PC-3 (cell line): ENCODE measurements around the gene CAMK1D. TPM values are rescaled to one million over a fixed set of nuclear protein-coding genes. Genes with fewer than 3 reads are reported as not detected.

ENCODE experiments used
- ATAC-seq: fragments of 200-7000 bp; cut with Tn5 transposase; 2 replicates; pipeline ENCODE4 v1.9.1; 2020; ENCODE audit warnings: mild to moderate bottlenecking, moderate library complexity
- BruUV-seq: library from RNA; stranded (reverse); fragments of 400-500 nt; replicated peaks from 2 replicates; lab custom pipeline; 2021; lab: Mats Ljungman, UMichigan
- CTCF ChIA-PET: fragments of 300-600 bp; sonication (Branson Sonifier 250); formaldehyde crosslinking; loops from one replicate; lab custom pipeline; 2022; ENCODE audit warnings: antibody characterized with exemption; lab: Charles Lee
- POLR2A ChIA-PET: fragments of 300-600 bp; sonication (Branson Sonifier 250); formaldehyde crosslinking; loops from one replicate; lab custom pipeline; 2022; ENCODE audit warnings: antibody characterized with exemption; ENCODE audit not compliant: unreplicated experiment; lab: Charles Lee
- DNase-seq: peaks from one replicate; pipeline ENCODE4 v3.0.0-alpha.2; 2015
- H2AFZ ChIP-seq: fragments of 300-600 bp; sonication (generic); 2 replicates; pipeline ENCODE4 v1.6.0; 2016; ENCODE audit warnings: antibody characterized with exemption, low read length
- H3F3A ChIP-seq: fragments of 300-600 bp; sonication (generic); one replicate; pipeline ENCODE4 v1.6.0; 2017; ENCODE audit warnings: antibody characterized with exemption, low read length, control low read depth, mild to moderate bottlenecking; ENCODE audit not compliant: unreplicated experiment
- H3K27ac ChIP-seq: fragments of 300-600 bp; sonication (generic); 2 replicates; pipeline ENCODE4 v1.5.1; 2016; ENCODE audit warnings: mild to moderate bottlenecking, low read length
- H3K27me3 ChIP-seq: fragments of 300-600 bp; sonication (generic); 2 replicates; pipeline ENCODE4 v1.6.1; 2016; ENCODE audit warnings: low read length, mixed read lengths
- H3K36me3 ChIP-seq: fragments of 300-600 bp; sonication (generic); 2 replicates; pipeline ENCODE4 v1.6.1; 2016; ENCODE audit warnings: low read depth, mixed run types, low read length, mixed read lengths
- H3K4me1 ChIP-seq: fragments of 300-600 bp; sonication (generic); 2 replicates; pipeline ENCODE4 v1.5.1; 2016; ENCODE audit warnings: low read length; ENCODE audit not compliant: insufficient read depth
- H3K4me2 ChIP-seq: fragments of 300-600 bp; sonication (generic); 2 replicates; pipeline ENCODE4 v1.6.0; 2016; ENCODE audit warnings: low read length
- H3K4me3 ChIP-seq: fragments of 300-600 bp; sonication (generic); 2 replicates; pipeline ENCODE4 v1.5.1; 2016; ENCODE audit warnings: mild to moderate bottlenecking, low read length, mixed read lengths
- H3K79me2 ChIP-seq: fragments of 300-600 bp; sonication (generic); 2 replicates; pipeline ENCODE4 v1.6.1; 2017; ENCODE audit warnings: low read length, mixed read lengths
- H3K9ac ChIP-seq: fragments of 300-600 bp; sonication (generic); 2 replicates; pipeline ENCODE4 v1.6.0; 2016; ENCODE audit warnings: mild to moderate bottlenecking, low read length
- H3K9me2 ChIP-seq: fragments of 300-600 bp; sonication (generic); replicated peaks from 2 replicates; pipeline ENCODE4 v1.6.1; 2016; ENCODE audit warnings: mixed run types, low read length, mixed read lengths
- H3K9me3 ChIP-seq: fragments of 300-600 bp; sonication (generic); 2 replicates; pipeline ENCODE4 v1.6.1; 2016; ENCODE audit warnings: low read length, mixed read lengths
- H4K20me1 ChIP-seq: fragments of 300-600 bp; sonication (generic); 2 replicates; pipeline ENCODE4 v1.6.1; 2016; ENCODE audit warnings: low read length, mixed read lengths
- EZH2 ChIP-seq: fragments of 300-600 bp; sonication (generic); IDR thresholded peaks from one replicate; pipeline ENCODE4 v1.6.1; 2017; ENCODE audit warnings: antibody characterized with exemption, mild to moderate bottlenecking, low read length; ENCODE audit not compliant: unreplicated experiment
- EZH2phosphoT487 ChIP-seq: fragments of 300-600 bp; sonication (generic); IDR thresholded peaks from 2 replicates; pipeline ENCODE4 v1.6.1; 2018; ENCODE audit warnings: mild to moderate bottlenecking, antibody characterized with exemption, low read length, borderline replicate concordance
- intact Hi-C: fragments of 100-400 bp; cut with micrococcal nuclease; formaldehyde crosslinking; loops from 2 replicates; pipeline ENCODE4 v1.9.0; 2023
- total RNA-seq: library from RNA; depleted of rRNA; stranded (reverse); fragments of >200 nt; gene quantifications from 2 replicates; pipeline ENCODE4 v1.2.3, GENCODE V29; 2014
- TF ChIP-seq, protein P1 (sequence below): fragments of 300-600 bp; sonication (generic); conservative IDR thresholded peaks from 2 replicates; pipeline ENCODE4 v1.5.1; 2017; ENCODE audit warnings: antibody characterized with exemption, low read depth, mild to moderate bottlenecking, low read length

The CAMK1D gene
- total RNA-seq, 1 experiment from 2014 or later, result 1.3 TPM

GRCh38 chr10:12534824-12535223 is 185.5 kb downstream of the CAMK1D start:
- Histone ChIP-seq H3K9me2 (no peaks in the 10 kb centered on the region), H2AFZ (no peak overlapping the region), H3K9ac (no peak overlapping the region), H3K27ac (peak overlapping the region; percentile 52), H3K4me2 (no peak overlapping the region), H3K9me3 (no peaks in the 10 kb centered on the region), H3K27me3 (no peaks in the 10 kb centered on the region), H3F3A (no peaks in the 10 kb centered on the region), H3K4me1 (peaks cover 6% of the 10 kb centered on the region), H3K36me3 (no peaks in the 10 kb centered on the region), H3K79me2 (no peaks in the 10 kb centered on the region), H3K4me3 (no peak overlapping the region), H4K20me1 (no peaks in the 10 kb centered on the region)
- DNase-seq (peak; percentile 43), ATAC-seq (no peak)
- BruUV-seq, result no TSS peak
- intact Hi-C loops, result no loop called here
- ChIA-PET POLR2A (no interaction called here), CTCF (no interaction called here)
- TF ChIP-seq, protein P1, sequence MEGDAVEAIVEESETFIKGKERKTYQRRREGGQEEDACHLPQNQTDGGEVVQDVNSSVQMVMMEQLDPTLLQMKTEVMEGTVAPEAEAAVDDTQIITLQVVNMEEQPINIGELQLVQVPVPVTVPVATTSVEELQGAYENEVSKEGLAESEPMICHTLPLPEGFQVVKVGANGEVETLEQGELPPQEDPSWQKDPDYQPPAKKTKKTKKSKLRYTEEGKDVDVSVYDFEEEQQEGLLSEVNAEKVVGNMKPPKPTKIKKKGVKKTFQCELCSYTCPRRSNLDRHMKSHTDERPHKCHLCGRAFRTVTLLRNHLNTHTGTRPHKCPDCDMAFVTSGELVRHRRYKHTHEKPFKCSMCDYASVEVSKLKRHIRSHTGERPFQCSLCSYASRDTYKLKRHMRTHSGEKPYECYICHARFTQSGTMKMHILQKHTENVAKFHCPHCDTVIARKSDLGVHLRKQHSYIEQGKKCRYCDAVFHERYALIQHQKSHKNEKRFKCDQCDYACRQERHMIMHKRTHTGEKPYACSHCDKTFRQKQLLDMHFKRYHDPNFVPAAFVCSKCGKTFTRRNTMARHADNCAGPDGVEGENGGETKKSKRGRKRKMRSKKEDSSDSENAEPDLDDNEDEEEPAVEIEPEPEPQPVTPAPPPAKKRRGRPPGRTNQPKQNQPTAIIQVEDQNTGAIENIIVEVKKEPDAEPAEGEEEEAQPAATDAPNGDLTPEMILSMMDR, result no peak
- TF ChIP-seq EZH2phosphoT487 (no peak), EZH2 (no peak)

DNA sequence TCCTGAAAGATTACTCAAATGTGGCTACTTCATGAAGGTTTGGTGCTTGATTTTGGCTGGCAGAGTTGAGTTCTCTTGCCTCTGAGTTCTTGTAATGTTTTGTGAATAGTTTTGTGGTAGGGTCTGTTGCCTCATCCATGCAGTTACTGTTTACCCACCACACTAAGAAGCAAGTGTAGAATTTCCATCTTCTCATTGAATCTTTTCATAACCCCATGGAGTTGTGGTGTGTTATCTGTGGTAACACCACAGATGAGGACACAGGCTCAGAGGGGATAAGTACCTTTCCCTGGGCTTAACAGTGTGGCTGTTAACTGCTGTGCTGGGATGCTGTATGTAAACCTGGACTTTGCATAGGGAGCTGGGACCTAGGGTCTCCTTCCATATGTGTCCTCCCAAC is 186.3 kb downstream of the CAMK1D start:
- Histone ChIP-seq H3K27me3 (no peaks in the 10 kb centered on the region), H3K79me2 (no peaks in the 10 kb centered on the region), H2AFZ (no peak overlapping the region), H3K36me3 (no peaks in the 10 kb centered on the region), H3F3A (no peaks in the 10 kb centered on the region), H3K9ac (0 out of 2 replicates have a peak overlapping the region, but pooled peaks have one; percentile 6), H3K4me3 (no peak overlapping the region), H3K27ac (peak overlapping the region; percentile 52; the same call in 1 of the 2 replicates), H3K9me2 (no peaks in the 10 kb centered on the region), H3K4me2 (no peak overlapping the region), H3K4me1 (peaks cover 6% of the 10 kb centered on the region), H4K20me1 (no peaks in the 10 kb centered on the region), H3K9me3 (no peaks in the 10 kb centered on the region)
- no peak for ATAC-seq
- TF ChIP-seq, protein P1, result no peak
- TF ChIP-seq EZH2, result no peak
- TF ChIP-seq EZH2phosphoT487, result no peak
- no peak for DNase-seq
- POLR2A ChIA-PET, result no interaction called here
- no TSS peak for BruUV-seq
- intact Hi-C loops, result no loop called here
- CTCF ChIA-PET, result no interaction called here

GRCh38 chr10:12538491-12538995 is 189.2 kb downstream of the CAMK1D start:
- H3F3A ChIP-seq, result no peaks in the 10 kb centered on the region
- H3K27me3 ChIP-seq, result no peaks in the 10 kb centered on the region
- no peak overlapping the region for H3K27ac ChIP-seq
- no peak overlapping the region for H2AFZ ChIP-seq
- no peak overlapping the region for H3K4me3 ChIP-seq
- no peaks in the 10 kb centered on the region for H3K9me3 ChIP-seq
- H3K79me2 ChIP-seq, result no peaks in the 10 kb centered on the region
- no peak for DNase-seq
- no peaks in the 10 kb centered on the region for H4K20me1 ChIP-seq
- ChIA-PET POLR2A (interaction anchor here (0.7 kb wide), 1 partner anchor 41 kb away, joined by 3 read pairs; no protein-coding TSS in a partner anchor), CTCF (no interaction called here)
- H3K9me2 ChIP-seq, result no peaks in the 10 kb centered on the region
- peaks cover 3% of the 10 kb centered on the region for H3K4me1 ChIP-seq
- no peak for ATAC-seq
- H3K4me2 ChIP-seq, result no peak overlapping the region
- no peak for TF ChIP-seq EZH2phosphoT487
- TF ChIP-seq, protein P1, result no peak
- no peak for TF ChIP-seq EZH2
- intact Hi-C loops, result no loop called here
- no peak overlapping the region for H3K9ac ChIP-seq
- H3K36me3 ChIP-seq, result no peaks in the 10 kb centered on the region
- no TSS peak for BruUV-seq
